Measurements from ENCODE around the gene UTF1.

Gene UTF1

GRCh38 chr10:133249975-133250754 lies 20.1 kb downstream of the UTF1 start:
- FAIRE-seq (no peak), DNase-seq (ENCODE audit: insufficient read length, low spot score) (no peak)
- TF ChIP-seq POU2F2 (IDR thresholded peaks at IDR 0.05; ENCODE audit: low read depth, low read length) (no peak), TAF1 (IDR thresholded peaks at IDR 0.05; ENCODE audit: low read depth, low read length) (no peak), POLR2AphosphoS5 (IDR thresholded peaks at IDR 0.05; ENCODE audit: low read depth, low read length) (no peak), PAX5 (IDR thresholded peaks at IDR 0.05; ENCODE audit: insufficient read depth, low read length, severe bottlenecking) (no peak), SPI1 (IDR thresholded peaks at IDR 0.05; ENCODE audit: low read depth, low read length) (no peak), POLR2A (IDR thresholded peaks at IDR 0.05; ENCODE audit: low read depth, low read length) (no peak)

- TF ChIP-seq PAX5 (IDR thresholded peaks at IDR 0.05; ENCODE audit: insufficient read depth, low read length, severe bottlenecking) (no peak), POLR2A (IDR thresholded peaks at IDR 0.05; ENCODE audit: low read depth, low read length) (no peak), TAF1 (IDR thresholded peaks at IDR 0.05; ENCODE audit: low read depth, low read length) (no peak), POU2F2 (IDR thresholded peaks at IDR 0.05; ENCODE audit: low read depth, low read length) (no peak), SPI1 (IDR thresholded peaks at IDR 0.05; ENCODE audit: low read depth, low read length) (no peak), POLR2AphosphoS5 (IDR thresholded peaks at IDR 0.05; ENCODE audit: low read depth, low read length) (no peak)
- DNase-seq (ENCODE audit: insufficient read length, low spot score) (no peak), FAIRE-seq (no peak)
Measured at GRCh38 chr10:133251388-133252222, 21.6 kb downstream of the UTF1 start.

GRCh38 chr10:133252223-133252552 lies 22.2 kb downstream of the UTF1 start:
- no peak for DNase-seq (ENCODE audit: insufficient read length, low spot score)
- no peak for TF ChIP-seq POLR2A (IDR thresholded peaks at IDR 0.05; ENCODE audit: low read depth, low read length)
- FAIRE-seq: no peak

DNA sequence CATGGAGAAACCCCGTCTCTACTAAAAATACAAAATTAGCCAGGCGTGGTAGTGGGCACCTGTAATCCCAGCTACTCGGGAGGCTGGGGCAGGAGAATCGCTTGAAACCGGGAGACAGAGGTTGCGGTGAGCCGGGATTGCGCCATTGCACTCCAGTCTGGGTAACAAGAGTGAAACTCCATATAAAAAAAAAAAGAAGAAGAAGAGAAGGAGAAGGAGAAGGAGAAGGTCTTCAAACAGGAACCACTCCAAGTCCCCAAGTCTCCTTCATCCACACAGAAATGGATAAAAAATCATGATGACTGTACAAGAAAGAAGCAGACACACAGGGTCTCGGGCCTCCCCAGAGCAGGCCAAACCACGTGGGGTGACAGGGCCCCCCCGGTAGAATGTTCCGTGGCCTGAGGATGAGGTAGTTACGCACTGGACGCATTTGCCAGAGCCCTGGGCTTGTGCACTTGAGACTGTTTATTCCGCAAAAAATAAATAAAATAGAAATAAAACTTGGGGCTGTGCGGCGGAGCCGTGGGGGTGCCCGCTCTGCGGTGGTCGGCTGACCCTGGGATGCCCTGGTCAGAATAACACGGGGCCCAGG lies 23.4 kb downstream of the UTF1 start:
- no peak for DNase-seq (ENCODE audit: insufficient read length, low spot score)
- no peak for FAIRE-seq
- TF ChIP-seq PAX5 (IDR thresholded peaks at IDR 0.05; ENCODE audit: insufficient read depth, low read length, severe bottlenecking) (no peak), POLR2A (IDR thresholded peaks at IDR 0.05; ENCODE audit: low read depth, low read length) (no peak), POU2F2 (IDR thresholded peaks at IDR 0.05; ENCODE audit: low read depth, low read length) (no peak), SPI1 (IDR thresholded peaks at IDR 0.05; ENCODE audit: low read depth, low read length) (no peak), TAF1 (IDR thresholded peaks at IDR 0.05; ENCODE audit: low read depth, low read length) (no peak), POLR2AphosphoS5 (IDR thresholded peaks at IDR 0.05; ENCODE audit: low read depth, low read length) (no peak)

DNA sequence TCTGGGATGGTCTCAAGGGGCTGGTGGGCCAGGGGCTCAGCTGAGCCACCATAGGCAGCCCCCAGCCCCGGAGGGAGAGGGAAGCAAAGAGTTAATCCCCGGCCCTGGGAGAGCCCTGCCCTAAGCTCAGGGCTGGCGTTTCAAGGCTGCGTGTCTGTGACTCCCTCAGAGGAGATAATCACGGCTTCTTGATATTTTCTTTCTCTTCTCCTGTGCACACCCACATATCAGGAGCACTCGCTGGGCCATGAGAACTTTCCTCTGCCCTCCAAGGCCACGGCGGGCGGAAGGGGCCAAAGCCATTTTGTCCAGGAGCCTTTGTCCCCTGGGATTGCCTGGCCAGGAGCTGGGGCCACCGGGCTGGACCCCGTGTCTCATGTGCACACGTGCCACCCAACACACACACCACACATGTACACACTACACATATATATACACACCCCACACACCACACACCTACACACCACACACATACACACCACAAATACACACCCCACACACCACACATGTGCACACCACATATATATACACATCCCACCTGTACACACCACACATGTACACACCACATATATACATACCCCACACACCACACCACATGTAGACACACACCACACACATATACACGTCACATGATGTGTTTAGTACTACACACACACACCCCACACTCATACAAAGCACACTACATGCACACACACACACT lies 24.6 kb downstream of the UTF1 start:
- no peak for DNase-seq (ENCODE audit: insufficient read length, low spot score)
- TF ChIP-seq POU2F2 (IDR thresholded peaks at IDR 0.05; ENCODE audit: low read depth, low read length): no peak
- no peak for TF ChIP-seq TAF1 (IDR thresholded peaks at IDR 0.05; ENCODE audit: low read depth, low read length)
- TF ChIP-seq POLR2A (IDR thresholded peaks at IDR 0.05; ENCODE audit: low read depth, low read length): no peak
- no peak for FAIRE-seq

DNA sequence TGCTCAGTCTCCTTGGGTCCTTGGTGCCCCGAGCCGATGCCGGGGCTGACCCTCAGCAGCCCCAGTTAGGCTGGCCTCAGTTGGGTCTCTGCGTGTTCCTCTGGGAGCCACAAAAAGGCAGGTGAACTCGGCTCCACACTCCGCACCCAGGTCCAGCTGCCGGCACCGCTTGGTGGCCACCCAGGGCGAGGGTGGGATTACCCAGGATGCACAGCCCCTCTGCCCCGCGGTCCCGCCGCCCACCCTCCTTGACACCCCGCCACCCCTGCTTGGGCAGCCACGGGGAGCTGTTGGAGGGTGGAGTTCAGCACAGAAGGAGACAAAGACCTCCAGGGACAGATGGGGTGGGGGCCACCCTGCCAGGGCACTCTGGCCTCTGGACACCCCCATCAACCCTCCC lies 25.3 kb downstream of the UTF1 start:
- TF ChIP-seq TAF1 (IDR thresholded peaks at IDR 0.05; ENCODE audit: low read depth, low read length): no peak
- TF ChIP-seq POLR2AphosphoS5 (IDR thresholded peaks at IDR 0.05; ENCODE audit: low read depth, low read length): no peak
- no peak for TF ChIP-seq POU2F2 (IDR thresholded peaks at IDR 0.05; ENCODE audit: low read depth, low read length)
- no peak for TF ChIP-seq POLR2A (IDR thresholded peaks at IDR 0.05; ENCODE audit: low read depth, low read length)
- no peak for TF ChIP-seq PAX5 (IDR thresholded peaks at IDR 0.05; ENCODE audit: insufficient read depth, low read length, severe bottlenecking)
- no peak for TF ChIP-seq SPI1 (IDR thresholded peaks at IDR 0.05; ENCODE audit: low read depth, low read length)
- DNase-seq (ENCODE audit: insufficient read length, low spot score): no peak
- no peak for FAIRE-seq

DNA sequence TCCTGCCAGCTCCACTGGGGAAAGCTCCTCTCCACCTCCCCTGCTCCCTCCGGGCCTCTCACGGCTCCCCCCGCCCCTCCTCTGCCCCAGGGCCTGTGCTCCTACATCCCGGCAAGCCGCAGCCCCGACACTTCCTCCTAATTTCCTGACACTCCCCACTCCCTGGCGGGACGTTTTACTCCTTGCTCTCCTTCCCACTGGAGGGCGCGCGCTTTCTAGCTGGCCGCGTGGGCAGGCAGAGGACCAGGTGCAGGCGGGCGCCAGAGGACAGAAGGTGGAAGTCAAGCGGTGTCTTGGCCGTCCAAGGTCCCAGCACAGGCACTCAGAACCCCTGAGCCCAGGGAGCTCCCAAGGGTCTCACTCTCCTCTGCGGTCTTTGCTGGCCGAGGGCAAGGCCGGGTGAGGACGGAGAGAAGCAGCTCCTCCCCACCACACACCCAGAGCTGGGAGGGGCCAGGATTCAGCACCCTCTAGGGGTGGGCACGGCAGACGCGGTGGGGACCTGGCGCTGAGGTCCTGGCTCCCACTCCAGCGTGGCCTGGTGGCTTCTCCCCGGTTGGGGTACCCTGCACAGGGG lies 27.6 kb downstream of the UTF1 start:
- FAIRE-seq (peak; percentile 13), DNase-seq (ENCODE audit: insufficient read length, low spot score) (no peak)
- TF ChIP-seq POU2F2 (IDR thresholded peaks at IDR 0.05; ENCODE audit: low read depth, low read length): no peak
- TF ChIP-seq POLR2AphosphoS5 (IDR thresholded peaks at IDR 0.05; ENCODE audit: low read depth, low read length): no peak

DNA sequence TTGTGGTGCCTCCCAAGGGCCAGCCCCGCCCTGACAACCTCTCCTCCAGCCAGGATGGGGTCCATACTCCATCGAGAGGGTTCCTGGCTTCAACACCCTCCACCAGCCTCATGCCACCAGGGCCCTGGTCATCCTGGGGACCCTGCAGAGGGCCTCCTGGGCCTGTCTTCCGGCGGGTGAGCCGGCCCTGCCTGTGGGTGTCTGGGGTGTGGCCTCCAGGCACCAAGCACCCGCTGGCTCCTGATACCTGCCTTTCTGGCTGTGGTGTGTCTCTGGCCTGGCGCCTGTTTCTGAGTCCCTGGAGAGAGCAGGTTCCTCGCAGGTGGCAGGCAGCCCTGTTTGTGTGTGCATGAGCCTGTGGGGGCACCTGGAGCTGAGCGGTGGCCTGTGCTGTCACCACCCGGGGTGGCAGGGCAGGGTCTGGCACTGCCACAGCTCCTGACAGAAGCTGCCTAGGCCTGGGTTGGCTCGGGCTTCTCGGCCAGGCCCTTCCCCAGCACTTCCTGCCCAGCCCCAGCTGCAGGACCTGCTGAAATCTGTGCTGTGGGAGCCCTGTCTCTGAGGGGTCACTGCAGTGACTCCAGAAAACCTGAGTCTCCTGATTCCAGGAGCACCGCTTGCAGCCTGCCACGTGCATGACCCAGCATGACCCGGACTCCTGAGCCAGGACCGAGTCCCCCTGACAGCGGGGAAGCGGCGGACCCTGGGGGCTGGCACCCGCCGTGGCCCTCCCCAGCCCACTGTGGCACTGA lies 28.2 kb downstream of the UTF1 start:
- FAIRE-seq (peak; percentile 79), DNase-seq (ENCODE audit: insufficient read length, low spot score) (no peak)
- TF ChIP-seq TAF1 (IDR thresholded peaks at IDR 0.05; ENCODE audit: low read depth, low read length) (no peak), POLR2A (IDR thresholded peaks at IDR 0.05; ENCODE audit: low read depth, low read length) (no peak), POLR2AphosphoS5 (IDR thresholded peaks at IDR 0.05; ENCODE audit: low read depth, low read length) (no peak), POU2F2 (IDR thresholded peaks at IDR 0.05; ENCODE audit: low read depth, low read length) (no peak), SPI1 (IDR thresholded peaks at IDR 0.05; ENCODE audit: low read depth, low read length) (no peak), PAX5 (IDR thresholded peaks at IDR 0.05; ENCODE audit: insufficient read depth, low read length, severe bottlenecking) (no peak)
